Posterior vena cava (tissue), 2 donors: ENCODE data around the gene GOLGA8N. TPM values are rescaled to one million over a fixed set of nuclear protein-coding genes. Genes with fewer than 3 reads are reported as not detected.

Source experiments
- DNase-seq: peaks from one replicate; pipeline ENCODE4 v3.0.0-alpha.2; 2020; ENCODE audit warnings: low spot score
- intact Hi-C, 2 donors: fragments of 100-400 bp; cut with DNase I; formaldehyde crosslinking; loops; one replicate each; pipeline versions ENCODE4 v1.14.1 to v1.14.2; 2022 to 2023
- total RNA-seq, 2 donors: library from RNA; stranded (reverse); fragmentation: NEBNext Ultra II Directional; extraction: Animal tissue kit (Norgen Biotek cat#: 25700); gene quantifications; one replicate each; pipeline ENCODE4 v1.2.1, GENCODE V29; 2021
- donor health status: DM: yes; HTN: yes; CAD: no.
- donor health status: DM: yes; HTN: yes; CAD: no.

GOLGA8N gene
- total RNA-seq, 2 donors from 2014 or later, result 11.9 to 19.4 TPM

- no peak for DNase-seq
- intact Hi-C loops, result no loop called here
These were observed 53.0 kb downstream of the GOLGA8N start for GRCh38 chr15:32646291-32646690.

GRCh38 chr15:32649342-32649741 is 56.1 kb downstream of the GOLGA8N start:
- intact Hi-C loops, result no loop called here
- no peak for DNase-seq

- DNase-seq, result no peak
- intact Hi-C loops, result loop anchor here in 1 of 2 donors (10.0 kb wide), 1 partner anchor 483 kb away; no protein-coding TSS in a partner anchor
These were observed 58.1 kb downstream of the GOLGA8N start for GRCh38 chr15:32651229-32651837.

GRCh38 chr15:32652178-32652577 is 58.9 kb downstream of the GOLGA8N start:
- no peak for DNase-seq
- intact Hi-C loops, result loop anchor here in 1 of 2 donors (10.0 kb wide), 1 partner anchor 483 kb away; no protein-coding TSS in a partner anchor

GRCh38 chr15:32656091-32656490 is 62.8 kb downstream of the GOLGA8N start:
- intact Hi-C loops, result loop anchor here in 1 of 2 donors (10.0 kb wide), 1 partner anchor 479 kb away; no protein-coding TSS in a partner anchor

GRCh38 chr15:32656496-32656895 is 63.2 kb downstream of the GOLGA8N start:
- no peak for DNase-seq
- intact Hi-C loops, result loop anchor here in 1 of 2 donors (10.0 kb wide), 1 partner anchor 478 kb away; no protein-coding TSS in a partner anchor

More at GRCh38 chr15:32656091-32656490, 62.8 kb downstream of the GOLGA8N start:
- no peak for DNase-seq

Other genes starting within 250 kb of the GOLGA8N start
- gene GOLGA8K, start 190.2 kb upstream of the GOLGA8N start, total RNA-seq, result 1 to 10 TPM; 1.2 to 3.2 TPM
- 1 to 10 TPM; 1.5 to 2.0 TPM for gene GOLGA8O, start 137.8 kb upstream of the GOLGA8N start, total RNA-seq
- gene ARHGAP11A, start 22.0 kb downstream of the GOLGA8N start, total RNA-seq, result 1 to 10 TPM; 3.1 to 3.5 TPM
- 10 to 100 TPM in 1 of 2 donors, 1 to 10 TPM in 1; 5.6 to 21.2 TPM for gene SCG5, start 48.3 kb downstream of the GOLGA8N start, total RNA-seq
- 100 to 1,000 TPM; 283 to 825 TPM for gene GREM1, start 124.5 kb downstream of the GOLGA8N start, total RNA-seq